HG02623 (cell line): Measurements from ENCODE around the gene TPH2.

Experiments used
- ATAC-seq: cut with Tn5 transposase; IDR thresholded peaks from one replicate; pipeline ENCODE4 v1.9.1; 2021; ENCODE audit warnings: moderate library complexity; ENCODE audit not compliant: unreplicated experiment

Gene TPH2

DNA sequence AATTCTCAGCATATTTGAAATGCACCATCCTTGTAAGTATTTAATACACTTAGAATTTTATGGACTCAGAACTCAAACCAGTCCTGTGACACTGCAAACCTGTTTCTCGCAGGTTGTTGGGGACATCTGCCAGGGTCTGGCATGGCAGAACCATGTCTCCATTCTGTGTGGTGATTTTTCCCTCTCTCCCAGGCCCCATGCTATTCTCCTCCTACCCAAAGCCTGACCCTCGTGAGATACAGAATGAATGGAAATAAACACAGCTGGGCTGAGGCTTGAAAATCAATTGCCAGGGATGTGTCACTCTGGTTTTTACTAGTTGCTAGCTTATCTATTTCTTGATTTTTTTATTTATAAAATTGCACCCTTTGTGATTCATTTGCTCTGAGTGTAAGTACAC is 19.8 kb downstream of the TPH2 start:
- no peak for ATAC-seq

DNA sequence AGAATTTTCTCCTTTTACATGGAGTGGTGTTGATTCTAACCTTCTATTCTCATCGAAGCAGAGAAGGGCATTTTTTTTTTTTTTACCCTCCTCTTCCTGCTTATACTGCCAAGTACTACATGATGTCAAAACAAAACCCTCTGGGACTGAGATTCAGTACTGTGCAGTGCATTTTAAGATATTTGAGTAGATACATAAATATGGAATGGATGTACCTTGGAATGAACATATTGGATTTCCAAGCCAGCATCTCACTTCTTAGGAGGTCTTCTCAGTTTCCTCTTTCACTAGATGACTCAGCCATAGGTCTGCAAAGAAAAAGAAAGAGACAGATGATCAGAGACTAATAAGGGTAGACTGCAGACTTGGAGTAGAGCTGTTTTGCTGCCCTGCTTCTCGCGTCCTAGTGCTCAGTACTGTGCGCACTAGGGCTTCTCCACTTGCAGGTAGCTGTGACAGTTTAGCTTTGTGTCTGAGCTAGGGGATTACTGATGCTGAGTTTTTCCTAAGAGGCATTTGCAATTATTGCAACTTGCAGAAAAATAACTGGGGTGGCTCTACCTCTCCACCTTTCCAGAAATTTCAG is 20.4 kb downstream of the TPH2 start:
- ATAC-seq = no peak

DNA sequence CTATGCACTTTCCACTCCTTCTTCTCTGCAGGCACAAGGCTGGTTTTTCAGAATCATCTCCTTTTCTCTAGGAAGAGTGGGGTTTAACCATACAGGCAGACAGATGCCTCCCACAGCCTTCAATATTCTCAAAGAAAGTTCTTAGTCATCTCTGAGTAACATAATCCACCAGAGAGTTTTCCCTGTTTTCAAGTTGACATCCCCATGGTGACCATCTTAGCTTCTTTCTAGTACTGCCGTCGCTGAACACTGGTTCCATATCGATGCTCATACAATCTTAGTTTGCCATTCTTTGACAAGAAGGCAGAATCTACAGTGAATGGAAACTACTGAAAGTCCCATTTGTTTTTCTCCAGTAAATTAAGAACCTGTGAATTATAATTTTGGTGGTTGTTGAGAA is 28.6 kb downstream of the TPH2 start:
- no peak for ATAC-seq

DNA sequence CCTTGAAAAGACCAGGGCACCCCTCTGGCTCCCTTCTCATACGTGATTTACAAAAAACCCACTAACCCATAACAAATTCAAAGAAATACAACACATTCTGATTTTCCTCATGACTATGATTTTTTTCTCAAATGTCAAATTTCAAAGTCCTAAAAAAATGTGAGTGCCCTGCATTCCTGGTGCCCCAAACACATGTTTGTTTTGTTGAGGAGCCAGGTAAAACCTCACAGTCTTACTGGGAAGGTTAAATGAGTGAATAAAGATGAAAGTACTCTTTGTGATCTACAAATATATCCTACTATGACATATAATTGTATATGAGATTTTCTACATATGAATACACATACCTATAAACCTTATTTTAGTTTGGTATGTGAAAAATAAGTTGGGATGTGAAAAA is 30.7 kb downstream of the TPH2 start:
- ATAC-seq = no peak

DNA sequence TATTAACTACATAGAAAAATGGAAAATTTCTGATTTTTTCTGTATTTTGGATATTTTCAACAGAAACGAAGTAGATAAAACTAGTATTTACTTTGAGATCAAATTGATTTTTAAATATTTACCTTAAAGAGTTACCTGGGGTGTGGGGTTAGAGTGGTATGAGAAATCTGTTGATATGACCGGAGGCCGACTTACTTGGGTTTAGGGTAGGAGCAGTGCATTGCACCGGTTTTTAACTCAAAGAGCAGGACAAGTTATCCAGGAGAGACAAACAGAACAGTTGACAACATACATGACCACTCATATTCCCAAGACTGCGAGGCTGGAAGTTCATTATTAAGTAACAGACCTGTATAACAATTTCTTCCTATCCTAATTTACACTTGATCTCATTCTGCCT is 31.4 kb downstream of the TPH2 start:
- ATAC-seq = no peak

DNA sequence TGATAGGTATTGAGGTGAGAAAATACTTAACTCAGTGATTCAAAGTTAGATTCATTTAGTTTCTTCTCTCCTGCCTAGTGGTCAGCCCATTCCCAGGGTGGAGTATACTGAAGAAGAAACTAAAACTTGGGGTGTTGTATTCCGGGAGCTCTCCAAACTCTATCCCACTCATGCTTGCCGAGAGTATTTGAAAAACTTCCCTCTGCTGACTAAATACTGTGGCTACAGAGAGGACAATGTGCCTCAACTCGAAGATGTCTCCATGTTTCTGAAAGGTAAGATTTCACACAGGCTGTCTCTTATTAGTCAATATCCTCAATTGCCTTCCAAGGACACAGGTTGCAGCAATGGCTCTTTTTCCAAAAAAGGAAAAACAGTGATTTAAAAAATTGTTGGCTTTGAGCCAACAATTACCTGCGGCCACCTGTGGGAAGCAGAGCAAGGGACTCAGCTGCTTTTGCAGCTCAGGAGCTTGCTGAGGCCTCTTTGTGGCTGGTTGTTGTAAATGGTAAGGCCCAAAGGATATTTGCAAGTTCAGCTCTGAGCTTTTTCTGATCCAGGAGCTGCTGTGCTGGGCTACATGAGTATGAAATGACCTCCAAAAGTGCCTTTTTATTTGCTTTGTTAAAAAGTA is 33.9 kb downstream of the TPH2 start:
- ATAC-seq = no peak

DNA sequence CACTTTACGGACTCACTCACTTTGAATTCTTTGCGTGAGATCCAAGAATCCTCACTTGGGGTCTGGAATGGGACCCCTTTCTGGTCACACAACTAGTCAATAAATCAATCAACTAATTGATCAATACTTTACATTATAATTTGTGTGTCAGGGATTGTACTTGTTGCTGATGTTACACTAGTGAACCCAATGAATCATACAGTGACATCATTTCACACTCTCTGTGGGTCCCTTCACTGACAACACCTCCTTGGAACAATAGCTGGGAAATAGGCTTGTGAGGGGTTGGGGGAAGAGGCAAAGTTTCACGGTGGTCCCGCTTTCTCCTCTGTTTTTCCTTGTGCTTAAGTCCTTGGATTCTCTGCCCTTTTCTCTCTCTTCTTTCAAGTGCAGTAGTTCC is 35.0 kb downstream of the TPH2 start:
- ATAC-seq = no peak

DNA sequence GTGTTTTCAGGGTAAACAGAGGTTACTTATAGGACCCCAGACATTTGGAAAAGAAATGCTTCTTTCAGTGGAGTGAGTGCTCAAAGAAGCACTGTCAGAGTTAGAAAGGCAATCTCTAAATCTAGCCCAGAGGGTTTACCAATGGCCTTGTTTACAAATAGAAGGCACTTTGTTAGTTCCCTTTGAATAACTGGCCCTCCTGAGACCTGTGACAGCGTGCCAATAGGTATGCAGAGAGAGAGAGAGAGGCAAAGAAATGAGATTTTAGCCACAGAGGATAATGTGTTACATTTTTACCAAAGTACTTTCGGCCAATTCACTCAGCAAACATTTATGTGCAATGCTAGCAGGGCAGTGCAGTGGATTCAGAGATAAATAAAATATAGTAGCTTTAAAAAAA is 41.9 kb downstream of the TPH2 start:
- no peak for ATAC-seq

DNA sequence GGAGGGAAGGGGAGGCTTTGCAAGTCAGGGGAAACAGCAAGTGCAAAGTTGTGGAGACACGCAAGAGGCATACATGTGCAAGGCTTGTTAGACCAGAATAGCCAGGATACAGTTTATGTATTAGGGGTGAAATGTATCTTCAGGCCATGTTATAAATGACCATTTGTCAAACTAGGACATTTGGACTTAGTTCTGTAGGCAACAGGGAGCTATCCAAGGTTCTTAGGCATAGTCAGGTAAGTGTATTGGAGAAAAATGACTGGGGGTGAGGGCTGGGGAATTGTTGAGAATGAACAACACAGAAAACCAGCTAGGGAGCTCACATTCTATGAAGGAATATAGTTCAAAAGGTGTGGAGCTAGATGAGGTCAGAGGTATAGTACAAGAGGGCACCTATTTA is 42.5 kb downstream of the TPH2 start:
- ATAC-seq = no peak

DNA sequence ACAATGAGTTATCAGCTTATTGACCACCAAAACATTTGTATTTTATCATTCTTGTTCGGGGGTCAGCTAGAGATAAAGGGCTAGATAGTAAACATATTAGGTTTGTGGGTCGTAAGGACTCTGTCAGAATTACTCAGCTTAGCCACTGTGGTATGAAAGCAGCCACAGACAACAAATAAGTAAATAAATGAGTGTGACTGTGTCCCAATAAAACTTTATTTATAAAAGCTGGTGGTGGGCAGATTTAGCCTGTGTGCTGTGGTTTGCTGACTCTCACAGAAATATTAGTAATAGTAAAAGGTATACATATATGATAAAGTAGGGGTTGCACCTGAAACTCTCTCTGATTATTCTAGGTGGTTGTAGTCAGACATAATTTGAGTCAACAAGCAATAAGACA is 56.1 kb downstream of the TPH2 start:
- no peak for ATAC-seq

DNA sequence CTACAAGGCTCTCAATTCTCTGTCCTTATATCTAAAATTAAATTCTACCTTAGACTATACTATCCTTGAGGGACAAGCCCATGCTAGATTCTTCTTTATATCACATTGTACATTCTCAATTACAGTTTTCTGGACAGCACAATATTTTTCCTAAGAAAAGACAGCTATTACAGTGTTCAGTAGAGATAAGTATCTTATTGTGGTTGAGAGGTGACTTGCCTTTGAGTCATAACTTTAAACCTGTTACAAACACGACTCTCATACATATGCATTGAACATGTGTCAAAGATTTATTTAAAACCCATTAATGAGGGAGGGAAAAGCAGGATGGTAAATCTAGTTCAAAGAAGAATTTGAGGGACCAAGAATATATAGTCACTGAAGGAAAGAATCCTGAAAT is 61.1 kb downstream of the TPH2 start:
- ATAC-seq = no peak

DNA sequence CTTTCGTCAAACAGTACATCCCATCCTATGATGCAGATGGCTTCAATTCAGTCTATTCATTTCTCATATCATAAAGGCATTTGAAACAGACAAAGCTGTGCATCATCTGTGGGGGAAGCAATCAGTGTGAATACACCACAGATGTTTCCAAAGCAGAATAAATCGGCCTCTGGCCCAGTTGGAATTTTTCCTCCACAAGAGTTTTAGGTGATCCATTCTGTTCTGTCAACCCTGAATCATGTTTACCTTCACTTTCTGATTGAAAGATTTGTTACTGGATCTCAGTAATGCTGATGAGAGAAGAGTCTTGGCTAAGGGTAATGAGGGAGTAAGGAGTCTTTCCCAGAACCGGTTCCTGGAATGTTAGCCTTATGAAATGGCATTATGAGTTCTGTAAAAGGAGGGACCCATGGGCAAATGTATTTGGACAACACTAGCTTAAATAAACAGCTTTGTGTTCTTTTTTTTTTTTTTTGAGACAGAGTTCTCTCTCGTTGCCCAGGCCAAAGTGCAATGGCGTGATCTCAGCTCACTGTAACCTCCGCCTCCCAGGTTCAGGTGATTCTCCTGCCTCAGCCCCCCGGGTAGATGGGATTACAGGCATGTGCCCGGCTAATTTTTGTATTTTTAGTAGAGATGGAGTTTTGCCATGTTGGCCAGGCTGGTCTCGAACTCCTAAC is 62.5 kb downstream of the TPH2 start:
- ATAC-seq = no peak

DNA sequence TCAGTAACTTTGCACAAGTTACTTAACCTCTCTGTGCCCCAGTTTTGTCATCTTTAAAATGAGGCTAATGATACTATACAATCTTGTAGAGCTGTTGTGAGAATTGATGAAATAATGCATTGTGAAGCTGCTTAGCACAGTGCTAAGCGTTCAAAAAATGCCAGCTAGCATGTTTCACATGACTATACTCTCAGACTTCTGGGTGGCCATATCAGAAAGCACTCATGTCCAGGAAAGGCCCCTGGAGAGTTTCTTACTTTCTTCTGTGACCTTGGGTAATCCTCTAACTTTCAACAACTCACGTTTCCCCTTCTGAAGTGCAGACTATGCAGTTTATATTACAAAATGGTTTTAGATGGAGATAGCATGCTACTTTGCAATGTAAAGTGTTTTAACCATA is 68.1 kb downstream of the TPH2 start:
- no peak for ATAC-seq

DNA sequence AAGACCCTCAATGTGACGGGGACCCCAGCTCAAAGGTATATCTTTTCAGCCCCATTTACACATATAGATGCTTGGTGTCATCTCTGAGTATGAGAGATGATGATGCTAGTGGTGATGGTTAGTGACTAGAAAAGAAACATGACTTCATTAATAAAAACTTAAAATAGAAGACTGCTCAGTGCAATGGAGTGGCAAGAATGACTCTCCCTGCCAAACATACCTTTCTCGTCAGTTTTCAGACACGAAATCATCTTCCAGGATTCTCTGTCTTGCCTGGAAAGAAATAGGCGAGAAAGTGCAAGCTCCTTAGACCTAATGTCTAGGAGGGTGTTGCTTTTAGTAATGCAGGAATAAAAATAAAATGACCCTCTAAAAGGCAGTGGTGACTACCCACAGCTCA is 71.7 kb downstream of the TPH2 start:
- no peak for ATAC-seq

DNA sequence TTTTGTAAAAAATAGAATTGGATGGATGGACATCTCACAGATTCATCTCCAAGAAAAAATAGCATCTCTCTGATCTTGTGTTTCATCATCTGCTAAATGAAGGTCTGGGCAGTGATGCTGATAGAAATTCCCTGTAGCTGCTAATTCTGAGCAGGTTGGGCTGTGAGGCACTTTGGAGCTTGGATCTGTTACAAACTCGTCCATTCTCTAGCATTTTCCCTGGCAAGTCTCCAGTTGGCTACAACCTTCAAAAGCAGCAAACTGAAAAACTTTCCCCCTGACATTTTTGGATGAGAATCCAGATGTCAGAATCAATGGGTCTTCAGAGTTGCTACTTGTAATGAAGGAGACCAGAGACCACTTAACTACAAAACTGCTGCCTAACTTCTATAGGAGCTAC is 72.7 kb downstream of the TPH2 start:
- ATAC-seq = no peak

DNA sequence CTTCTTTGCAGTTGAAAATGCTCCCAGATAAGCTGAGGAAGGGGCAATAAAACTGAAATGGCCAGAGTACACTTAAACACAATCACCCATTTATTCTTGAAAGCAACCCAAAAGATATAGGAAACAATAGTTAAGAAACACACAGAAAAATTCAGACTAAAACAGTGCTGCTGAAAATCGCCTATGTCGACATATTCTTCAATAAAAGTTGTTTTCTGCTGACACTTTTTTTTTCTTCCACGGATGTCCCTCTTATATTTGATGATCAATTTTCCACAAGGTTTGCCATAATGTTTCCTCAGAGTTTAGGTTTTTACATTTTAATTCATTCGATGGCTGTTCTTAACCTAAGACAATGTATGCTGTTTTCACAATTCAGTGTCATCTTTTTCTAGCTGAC is 74.2 kb downstream of the TPH2 start:
- ATAC-seq = no peak

DNA sequence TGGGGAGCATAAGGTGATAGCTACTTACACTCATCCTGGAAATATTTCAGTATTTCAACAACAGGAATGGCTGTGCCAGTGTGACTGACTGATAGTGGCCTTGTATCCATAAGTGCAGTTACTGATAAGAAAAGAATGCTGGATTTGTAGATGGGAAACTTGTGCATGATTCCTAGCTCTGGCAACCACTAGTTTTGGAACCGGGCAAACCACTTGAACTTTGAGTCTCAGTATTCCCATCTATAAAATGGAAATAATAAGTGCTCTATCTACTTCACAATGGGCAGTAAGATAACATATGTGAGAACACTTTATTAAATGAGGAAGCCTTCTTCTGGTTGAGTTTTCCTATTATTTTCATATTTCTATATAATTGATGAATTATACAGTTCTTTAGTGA is 77.2 kb downstream of the TPH2 start:
- ATAC-seq = no peak

DNA sequence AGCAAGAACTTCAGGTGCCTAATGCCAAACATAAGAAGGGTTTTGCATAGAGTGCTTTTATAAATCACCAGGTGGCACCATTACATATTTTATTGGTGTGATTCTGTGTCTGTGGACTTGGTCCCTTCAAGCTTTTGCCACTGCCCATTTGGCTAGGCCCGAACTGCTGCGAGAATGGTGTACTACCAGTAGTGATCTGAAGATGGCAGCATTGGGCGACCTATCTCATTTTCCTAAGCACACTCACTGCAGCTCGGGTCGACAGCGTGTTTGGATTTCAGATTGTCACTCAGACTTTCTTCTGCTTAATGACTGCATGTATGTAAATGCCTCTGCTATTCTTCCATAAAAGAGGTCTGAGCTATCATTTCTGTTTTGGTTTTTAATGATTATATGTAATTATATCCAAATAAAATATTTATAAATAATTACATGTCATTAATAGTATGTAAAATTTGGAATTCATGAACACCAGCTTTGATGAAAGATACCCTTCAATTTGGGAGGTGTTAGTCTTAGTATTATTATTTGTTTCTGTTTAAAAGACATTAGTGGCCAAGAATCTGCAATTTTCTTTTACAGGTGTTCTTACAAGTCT is 78.5 kb downstream of the TPH2 start:
- peak; percentile 98 for ATAC-seq

DNA sequence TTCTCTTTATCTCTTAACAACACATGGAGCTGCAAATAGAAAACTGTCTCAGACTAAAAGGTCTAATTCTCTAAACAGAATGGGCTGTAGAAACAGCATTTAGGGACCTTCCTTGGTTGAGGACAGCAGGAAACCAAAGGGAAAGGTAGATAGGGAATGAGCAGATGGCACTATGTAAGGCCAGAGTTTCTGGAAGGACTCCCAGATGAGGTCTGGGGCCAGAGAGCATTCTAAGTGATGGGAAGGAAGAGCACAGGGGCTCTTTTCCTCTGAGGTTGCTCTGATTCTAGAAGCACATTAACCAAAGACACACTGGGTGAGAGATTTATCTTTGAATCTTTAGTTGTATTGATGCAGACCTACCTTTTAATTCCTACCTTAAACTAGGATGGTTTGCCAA is 79.4 kb downstream of the TPH2 start:
- no peak for ATAC-seq

DNA sequence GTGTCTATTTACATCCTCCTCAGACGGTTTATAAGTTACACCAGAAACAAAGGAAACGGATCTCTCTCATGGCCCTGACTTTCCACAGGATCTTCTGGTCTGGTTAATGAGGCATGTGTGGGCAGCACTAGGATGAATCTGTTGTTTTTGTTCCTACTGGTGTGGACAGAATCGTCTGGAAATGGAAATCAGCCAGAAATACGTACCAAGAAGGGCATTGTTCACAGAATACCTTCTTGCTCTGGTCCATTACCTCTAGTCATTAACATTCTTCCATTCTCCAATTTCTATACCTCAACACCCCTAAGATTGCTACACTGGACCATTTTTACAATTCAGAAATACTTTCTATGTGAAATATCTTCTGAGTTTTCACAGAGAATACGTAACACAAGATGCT is 86.0 kb downstream of the TPH2 start:
- ATAC-seq = no peak

DNA sequence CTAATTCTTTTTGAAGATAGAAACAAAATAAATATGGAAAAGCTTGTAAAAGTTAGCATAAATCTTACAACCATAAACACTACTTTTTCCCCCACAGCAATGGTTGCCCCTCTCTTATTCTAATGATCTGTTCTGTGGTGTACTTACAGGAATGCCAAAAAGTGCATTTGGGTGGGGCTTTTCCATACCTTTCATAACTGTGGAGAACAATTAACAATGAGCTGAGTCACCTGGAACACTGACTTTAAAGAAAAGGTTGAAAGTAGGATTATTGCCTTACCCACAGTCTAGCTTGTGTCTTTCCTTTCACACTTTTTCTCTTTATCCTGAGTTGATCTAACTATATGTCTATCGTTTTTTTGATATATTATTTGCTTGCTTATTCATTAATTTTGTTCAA is 86.9 kb downstream of the TPH2 start:
- ATAC-seq = no peak

DNA sequence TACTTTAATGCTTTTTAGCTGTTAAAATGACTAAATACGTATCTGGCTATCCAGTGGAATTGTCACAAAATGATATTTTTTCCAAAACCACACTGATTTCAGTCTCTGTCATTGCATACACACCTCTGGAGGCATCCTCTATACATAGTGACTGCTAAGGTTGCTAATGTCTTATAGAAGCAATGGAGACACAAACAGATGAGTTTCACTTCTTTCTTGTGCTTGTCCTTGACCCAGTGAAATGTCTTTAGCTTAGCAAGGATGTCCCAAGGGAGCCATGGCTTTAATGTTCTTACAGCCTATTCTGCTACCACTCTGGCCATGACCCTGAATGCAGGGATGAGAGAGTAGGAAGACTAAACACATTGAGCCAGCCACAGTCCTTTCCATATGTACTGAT is 90.3 kb downstream of the TPH2 start:
- no peak for ATAC-seq
